OCI-LY1 (cell line): ENCODE data around the gene WWOX.

Experiments used
- H2AFZ ChIP-seq: fragments of 200-600 bp; sonication (generic), shearing (Covaris generic); 2 replicates; pipeline ENCODE4 v1.6.0; 2014; ENCODE audit warnings: antibody characterized with exemption, mild to moderate bottlenecking, low read length
- H3F3A ChIP-seq: fragments of 200-600 bp; sonication (generic), shearing (Covaris generic); 2 replicates; pipeline ENCODE4 v1.6.0; 2014; ENCODE audit warnings: mild to moderate bottlenecking, antibody characterized with exemption, low read length, moderate library complexity; ENCODE audit not compliant: insufficient read depth
- H3K27ac ChIP-seq: fragments of 200-600 bp; sonication (generic); 2 replicates; pipeline ENCODE4 v1.5.1; 2014; ENCODE audit warnings: low read length, mixed run types, mild to moderate bottlenecking, low read depth; ENCODE audit not compliant: poor library complexity, severe bottlenecking
- H3K27me3 ChIP-seq: fragments of 200-600 bp; sonication (generic); 2 replicates; pipeline ENCODE4 v1.6.0; 2014; ENCODE audit warnings: antibody characterized with exemption, mild to moderate bottlenecking, low read length, moderate library complexity; ENCODE audit not compliant: insufficient read depth
- H3K36me3 ChIP-seq: fragments of 200-600 bp; sonication (generic); 2 replicates; pipeline ENCODE4 v1.6.1; 2014; ENCODE audit warnings: mild to moderate bottlenecking, antibody characterized with exemption, low read length, moderate library complexity, mixed read lengths; ENCODE audit not compliant: insufficient read depth
- H3K4me1 ChIP-seq: fragments of 200-600 bp; sonication (generic); 2 replicates; pipeline ENCODE4 v1.5.1; 2014; ENCODE audit warnings: mild to moderate bottlenecking, low read length, moderate library complexity; ENCODE audit not compliant: insufficient read depth, severe bottlenecking
- H3K4me2 ChIP-seq: fragments of 200-600 bp; sonication (generic), shearing (Covaris generic); 2 replicates; pipeline ENCODE4 v1.6.1; 2014; ENCODE audit warnings: low read length
- H3K4me3 ChIP-seq: fragments of 200-600 bp; sonication (generic); 2 replicates; pipeline ENCODE4 v1.5.1; 2014; ENCODE audit warnings: low read length, low read depth, mild to moderate bottlenecking, mixed read lengths; ENCODE audit not compliant: poor library complexity, severe bottlenecking
- H3K79me2 ChIP-seq: fragments of 200-600 bp; shearing (Covaris generic); 2 replicates; pipeline ENCODE4 v1.6.1; 2016; ENCODE audit warnings: mixed run types, low read length, mixed read lengths; ENCODE audit not compliant: insufficient read depth
- H3K9ac ChIP-seq: fragments of 200-600 bp; sonication (generic), shearing (Covaris generic); 2 replicates; pipeline ENCODE4 v1.6.1; 2014; ENCODE audit warnings: mild to moderate bottlenecking, low read length, mixed read lengths
- H3K9me2 ChIP-seq: fragments of 200-600 bp; sonication (generic), shearing (Covaris generic); 2 replicates; pipeline ENCODE4 v1.6.1; 2014; ENCODE audit warnings: low read depth, mild to moderate bottlenecking, low read length, mixed read lengths
- H3K9me3 ChIP-seq: fragments of 200-600 bp; shearing (Covaris generic); 2 replicates; pipeline ENCODE4 v1.6.1; 2014; ENCODE audit warnings: low read length, mixed read lengths
- H4K20me1 ChIP-seq: fragments of 200-600 bp; sonication (generic), shearing (Covaris generic); 2 replicates; pipeline ENCODE4 v1.6.0; 2016; ENCODE audit warnings: mild to moderate bottlenecking, low read length; ENCODE audit not compliant: insufficient read depth
- CTCF ChIP-seq: fragments of 200-600 bp; sonication (generic), shearing (Covaris generic); IDR thresholded peaks from 2 replicates; pipeline ENCODE4 v1.5.1; 2017; ENCODE audit warnings: mild to moderate bottlenecking, antibody characterized with exemption, low read length, moderate library complexity, mixed read lengths
- EZH2 ChIP-seq: fragments of 200-600 bp; sonication (generic), shearing (Covaris generic); IDR thresholded peaks from 2 replicates; pipeline ENCODE4 v1.8.0; 2017; ENCODE audit warnings: borderline replicate concordance, mixed run types, mild to moderate bottlenecking, antibody characterized with exemption, low read length, moderate library complexity, mixed read lengths

The WWOX gene

GRCh38 chr16:78286065-78286464, 186.6 kb downstream of the WWOX start:
- no peaks in the 10 kb centered on the region for H4K20me1 ChIP-seq
- H3K79me2 ChIP-seq, result no peaks in the 10 kb centered on the region
- H3K9ac ChIP-seq, result no peak overlapping the region
- H2AFZ ChIP-seq, result no peak overlapping the region
- H3K27me3 ChIP-seq, result no peaks in the 10 kb centered on the region
- TF ChIP-seq CTCF (no peak), EZH2 (no peak)
- H3K27ac ChIP-seq, result no peak overlapping the region
- H3K4me3 ChIP-seq, result no peak overlapping the region
- no peaks in the 10 kb centered on the region for H3K36me3 ChIP-seq
- H3F3A ChIP-seq, result no peaks in the 10 kb centered on the region
- H3K4me2 ChIP-seq, result no peak overlapping the region
- no peaks in the 10 kb centered on the region for H3K4me1 ChIP-seq
- no peaks in the 10 kb centered on the region for H3K9me2 ChIP-seq
- no peaks in the 10 kb centered on the region for H3K9me3 ChIP-seq

GRCh38 chr16:78288888-78289287, 189.4 kb downstream of the WWOX start:
- Histone ChIP-seq H3K27me3 (no peaks in the 10 kb centered on the region), H3K4me3 (no peak overlapping the region), H2AFZ (no peak overlapping the region), H3K79me2 (no peaks in the 10 kb centered on the region), H4K20me1 (no peaks in the 10 kb centered on the region), H3K4me2 (no peak overlapping the region), H3K9me2 (no peaks in the 10 kb centered on the region), H3K9me3 (no peaks in the 10 kb centered on the region), H3K9ac (no peak overlapping the region), H3K36me3 (no peaks in the 10 kb centered on the region), H3K27ac (no peak overlapping the region), H3K4me1 (no peaks in the 10 kb centered on the region), H3F3A (no peaks in the 10 kb centered on the region)
- TF ChIP-seq CTCF (no peak), EZH2 (no peak)

- H3K79me2 ChIP-seq, result no peaks in the 10 kb centered on the region
- H3F3A ChIP-seq, result no peaks in the 10 kb centered on the region
- H3K27me3 ChIP-seq, result no peaks in the 10 kb centered on the region
- no peaks in the 10 kb centered on the region for H3K36me3 ChIP-seq
- no peak overlapping the region for H3K4me3 ChIP-seq
- H3K4me2 ChIP-seq, result no peak overlapping the region
- H2AFZ ChIP-seq, result no peak overlapping the region
- no peaks in the 10 kb centered on the region for H3K4me1 ChIP-seq
- no peaks in the 10 kb centered on the region for H3K9me2 ChIP-seq
- no peak overlapping the region for H3K27ac ChIP-seq
- no peak overlapping the region for H3K9ac ChIP-seq
- no peaks in the 10 kb centered on the region for H4K20me1 ChIP-seq
- no peaks in the 10 kb centered on the region for H3K9me3 ChIP-seq
- TF ChIP-seq CTCF (no peak), EZH2 (no peak)
Measured at GRCh38 chr16:78289373-78289772, 189.9 kb downstream of the WWOX start.
